Karpas-422 (cell line): ENCODE results near the gene CPHXL2. TPM values are rescaled to one million over a fixed set of nuclear protein-coding genes. Genes with fewer than 3 reads are reported as not detected.
A peak's percentile ranks its signal among the peaks of the same experiment; 100 is the strongest.

ENCODE experiments used
- DNase-seq: peaks from one replicate; pipeline ENCODE4 v3.0.0-alpha.2; 2015
- H2AFZ ChIP-seq: fragments of 200-600 bp; sonication (generic); 2 replicates; pipeline ENCODE4 v1.6.1; 2014; ENCODE audit warnings: antibody characterized with exemption, low read length, mixed read lengths
- H3K27ac ChIP-seq: fragments of 200-600 bp; sonication (generic); 2 replicates; pipeline ENCODE4 v1.5.1; 2014; ENCODE audit warnings: mild to moderate bottlenecking, low read length, moderate library complexity
- H3K27me3 ChIP-seq: fragments of 200-600 bp; sonication (generic); 2 replicates; pipeline ENCODE4 v1.6.1; 2014; ENCODE audit warnings: low read length, mixed read lengths
- H3K36me3 ChIP-seq: fragments of 200-600 bp; sonication (generic); 2 replicates; pipeline ENCODE4 v1.6.1; 2014; ENCODE audit warnings: low read length, mixed read lengths; ENCODE audit not compliant: insufficient read depth
- H3K4me1 ChIP-seq: fragments of 200-600 bp; sonication (generic); 2 replicates; pipeline ENCODE4 v1.6.1; 2014; ENCODE audit warnings: mild to moderate bottlenecking, low read length, mixed read lengths
- H3K4me2 ChIP-seq: fragments of 200-600 bp; sonication (generic); 2 replicates; pipeline ENCODE4 v1.6.1; 2014; ENCODE audit warnings: low read length, low read depth, mild to moderate bottlenecking; ENCODE audit not compliant: poor library complexity, severe bottlenecking
- H3K4me3 ChIP-seq: fragments of 200-600 bp; sonication (generic); 2 replicates; pipeline ENCODE4 v1.5.1; 2014; ENCODE audit warnings: mild to moderate bottlenecking, antibody characterized with exemption, low read length, mixed read lengths
- H3K79me2 ChIP-seq: fragments of 200-600 bp; sonication (generic); 2 replicates; pipeline ENCODE4 v1.6.1; 2014; ENCODE audit warnings: mild to moderate bottlenecking, low read length, mixed read lengths
- H3K9ac ChIP-seq: fragments of 200-600 bp; sonication (generic); 2 replicates; pipeline ENCODE4 v1.6.0; 2014; ENCODE audit warnings: low read length
- H3K9me2 ChIP-seq: fragments of 200-600 bp; sonication (generic), shearing (Covaris generic); replicated peaks from 2 replicates; pipeline ENCODE4 v1.6.0; 2014; ENCODE audit warnings: mild to moderate bottlenecking, low read length, moderate library complexity; ENCODE audit not compliant: insufficient read depth
- H3K9me3 ChIP-seq: fragments of 300-700, 200-600 bp; sonication (generic); 2 replicates; pipeline ENCODE4 v1.6.1; 2014; ENCODE audit warnings: low read length, mixed read lengths
- H4K20me1 ChIP-seq: fragments of 200-600 bp; sonication (generic); 2 replicates; pipeline ENCODE4 v1.6.1; 2014; ENCODE audit warnings: mild to moderate bottlenecking, antibody characterized with exemption, low read length, low read depth; ENCODE audit not compliant: insufficient read depth
- total RNA-seq: library from RNA; depleted of rRNA; stranded (reverse); fragments of >200 nt; shearing (Covaris generic); gene quantifications from 2 replicates; pipeline ENCODE4 v1.2.3, GENCODE V29; 2014; ENCODE audit warnings: low replicate concordance

Gene CPHXL2
- total RNA-seq, 1 experiment from 2014 or later: not detected

- no peaks in the 10 kb centered on the region for H3K27me3 ChIP-seq
- no peak for DNase-seq
- H3K9ac ChIP-seq: no peak overlapping the region
- H3K4me2 ChIP-seq: no peak overlapping the region
- no peaks in the 10 kb centered on the region for H3K4me1 ChIP-seq
- no peaks in the 10 kb centered on the region for H3K9me2 ChIP-seq
- H3K79me2 ChIP-seq: peaks cover 4% of the 10 kb centered on the region; the same call in 1 of the 2 replicates
- no peaks in the 10 kb centered on the region for H4K20me1 ChIP-seq
- no peak overlapping the region for H3K4me3 ChIP-seq
- H3K36me3 ChIP-seq: peaks cover 64% of the 10 kb centered on the region
- H2AFZ ChIP-seq: no peak overlapping the region
- H3K9me3 ChIP-seq: no peaks in the 10 kb centered on the region
- no peak overlapping the region for H3K27ac ChIP-seq
Measured at GRCh38 chr16:75632857-75633256, 44.0 kb downstream of the CPHXL2 start.

GRCh38 chr16:75630052-75630451 is 46.8 kb downstream of the CPHXL2 start:
- no peak overlapping the region for H3K4me3 ChIP-seq
- H3K9ac ChIP-seq: no peak overlapping the region
- H3K36me3 ChIP-seq: peaks cover 56% of the 10 kb centered on the region
- H3K4me2 ChIP-seq: no peak overlapping the region
- no peaks in the 10 kb centered on the region for H3K27me3 ChIP-seq
- DNase-seq: no peak
- no peaks in the 10 kb centered on the region for H3K4me1 ChIP-seq
- H3K79me2 ChIP-seq: no peaks in the 10 kb centered on the region
- H3K27ac ChIP-seq: no peak overlapping the region
- H3K9me3 ChIP-seq: no peaks in the 10 kb centered on the region
- H4K20me1 ChIP-seq: no peaks in the 10 kb centered on the region
- no peak overlapping the region for H2AFZ ChIP-seq
- no peaks in the 10 kb centered on the region for H3K9me2 ChIP-seq

- peaks cover 50% of the 10 kb centered on the region for H3K36me3 ChIP-seq
- no peaks in the 10 kb centered on the region for H4K20me1 ChIP-seq
- H3K27ac ChIP-seq: no peak overlapping the region
- no peaks in the 10 kb centered on the region for H3K79me2 ChIP-seq
- DNase-seq: no peak
- no peak overlapping the region for H2AFZ ChIP-seq
- no peaks in the 10 kb centered on the region for H3K9me2 ChIP-seq
- H3K9me3 ChIP-seq: no peaks in the 10 kb centered on the region
- H3K9ac ChIP-seq: no peak overlapping the region
- H3K4me2 ChIP-seq: no peak overlapping the region
- H3K27me3 ChIP-seq: no peaks in the 10 kb centered on the region
- H3K4me3 ChIP-seq: no peak overlapping the region
- H3K4me1 ChIP-seq: no peaks in the 10 kb centered on the region
Measured at GRCh38 chr16:75629132-75629531, 47.7 kb downstream of the CPHXL2 start.

GRCh38 chr16:75628351-75628750 is 48.5 kb downstream of the CPHXL2 start:
- no peaks in the 10 kb centered on the region for H3K27me3 ChIP-seq
- H3K9ac ChIP-seq: no peak overlapping the region
- H3K4me1 ChIP-seq: peaks cover 4% of the 10 kb centered on the region
- peaks cover 44% of the 10 kb centered on the region for H3K36me3 ChIP-seq
- no peak overlapping the region for H3K4me2 ChIP-seq
- H3K9me3 ChIP-seq: no peaks in the 10 kb centered on the region
- H3K79me2 ChIP-seq: no peaks in the 10 kb centered on the region
- H2AFZ ChIP-seq: no peak overlapping the region
- no peaks in the 10 kb centered on the region for H3K9me2 ChIP-seq
- no peak overlapping the region for H3K4me3 ChIP-seq
- no peaks in the 10 kb centered on the region for H4K20me1 ChIP-seq
- H3K27ac ChIP-seq: no peak overlapping the region
- DNase-seq: no peak

GRCh38 chr16:75627851-75628250 is 49.0 kb downstream of the CPHXL2 start:
- no peak overlapping the region for H3K27ac ChIP-seq
- no peak overlapping the region for H3K9ac ChIP-seq
- no peak for DNase-seq
- no peaks in the 10 kb centered on the region for H3K27me3 ChIP-seq
- H3K9me2 ChIP-seq: no peaks in the 10 kb centered on the region
- H3K36me3 ChIP-seq: peaks cover 42% of the 10 kb centered on the region
- no peak overlapping the region for H3K4me2 ChIP-seq
- no peak overlapping the region for H2AFZ ChIP-seq
- H3K9me3 ChIP-seq: no peaks in the 10 kb centered on the region
- H3K79me2 ChIP-seq: peaks cover 2% of the 10 kb centered on the region; the same call in 1 of the 2 replicates
- H4K20me1 ChIP-seq: no peaks in the 10 kb centered on the region
- H3K4me1 ChIP-seq: peaks cover 5% of the 10 kb centered on the region
- H3K4me3 ChIP-seq: no peak overlapping the region

- Histone ChIP-seq H3K4me2 (no peak overlapping the region), H3K27ac (no peak overlapping the region), H4K20me1 (no peaks in the 10 kb centered on the region), H3K36me3 (peaks cover 38% of the 10 kb centered on the region), H3K4me3 (no peak overlapping the region), H3K4me1 (peaks cover 12% of the 10 kb centered on the region), H3K79me2 (peaks cover 12% of the 10 kb centered on the region), H3K9me2 (no peaks in the 10 kb centered on the region), H2AFZ (no peak overlapping the region), H3K9me3 (no peaks in the 10 kb centered on the region), H3K27me3 (no peaks in the 10 kb centered on the region), H3K9ac (no peak overlapping the region)
- no peak for DNase-seq
Measured at GRCh38 chr16:75626806-75627205, 50.0 kb downstream of the CPHXL2 start.

- H3K79me2 ChIP-seq: peaks cover 27% of the 10 kb centered on the region
- no peaks in the 10 kb centered on the region for H3K9me2 ChIP-seq
- no peak overlapping the region for H2AFZ ChIP-seq
- H3K4me2 ChIP-seq: no peak overlapping the region
- H3K4me1 ChIP-seq: peaks cover 21% of the 10 kb centered on the region
- H3K9me3 ChIP-seq: no peaks in the 10 kb centered on the region
- H3K9ac ChIP-seq: no peak overlapping the region
- H3K4me3 ChIP-seq: no peak overlapping the region
- no peak overlapping the region for H3K27ac ChIP-seq
- H3K27me3 ChIP-seq: no peaks in the 10 kb centered on the region
- H4K20me1 ChIP-seq: no peaks in the 10 kb centered on the region
- peaks cover 39% of the 10 kb centered on the region for H3K36me3 ChIP-seq
- no peak for DNase-seq
Measured at GRCh38 chr16:75624921-75625334, 51.9 kb downstream of the CPHXL2 start.

- Histone ChIP-seq H3K4me2 (peak within 1 kb of the TSS; percentile 98), H3K4me3 (peak within 1 kb of the TSS; percentile 81), H3K27me3 (no peaks in the 10 kb centered on the region), H4K20me1 (no peaks in the 10 kb centered on the region), H3K36me3 (peaks cover 36% of the 10 kb centered on the region; the same call in 1 of the 2 replicates), H3K4me1 (peaks cover 21% of the 10 kb centered on the region), H3K9me2 (no peaks in the 10 kb centered on the region), H3K9ac (peak within 1 kb of the TSS; percentile 91), H2AFZ (peak within 1 kb of the TSS; percentile 52; the same call in 1 of the 2 replicates), H3K79me2 (peaks cover 29% of the 10 kb centered on the region), H3K27ac (peak within 1 kb of the TSS; percentile 33; the same call in 1 of the 2 replicates), H3K9me3 (no peaks in the 10 kb centered on the region)
- peak; percentile 99 for DNase-seq
Measured at GRCh38 chr16:75622761-75623605, 53.8 kb downstream of the CPHXL2 start, which contains the start of gene ADAT1. Gene ADAT1 (minus strand): TSS chr16:75623281. CDS start chr16:75620799, 2,482 bp downstream.
